ES-I3 (cell line): ENCODE measurements around the gene ICAM5.

Source experiments
- H3K36me3 ChIP-seq: 2 replicates; pipeline ENCODE4 v1.6.1; 2013; ENCODE audit warnings: mild to moderate bottlenecking, low read length, control low read depth, moderate library complexity; ENCODE audit not compliant: insufficient read depth
- H3K4me1 ChIP-seq: 2 replicates; pipeline ENCODE4 v1.6.1; 2013; ENCODE audit warnings: mild to moderate bottlenecking, control low read depth, low read length; ENCODE audit not compliant: insufficient read depth
- H3K9ac ChIP-seq: 2 replicates; pipeline ENCODE4 v1.6.1; 2013; ENCODE audit warnings: low read depth, mild to moderate bottlenecking, low read length, moderate library complexity
- H3K9me3 ChIP-seq: 2 replicates; pipeline ENCODE4 v1.6.1; 2013; ENCODE audit warnings: mild to moderate bottlenecking, low read length, moderate library complexity; ENCODE audit not compliant: control insufficient read depth, insufficient read depth

ICAM5 gene

GRCh38 chr19:10259162-10259905 is 30.4 kb upstream of the ICAM5 start:
- Histone ChIP-seq H3K9ac (no peak overlapping the region), H3K36me3 (peaks cover 5% of the 10 kb centered on the region), H3K4me1 (no peaks in the 10 kb centered on the region), H3K9me3 (no peaks in the 10 kb centered on the region)

GRCh38 chr19:10260141-10260584 is 29.6 kb upstream of the ICAM5 start:
- Histone ChIP-seq H3K9me3 (no peaks in the 10 kb centered on the region), H3K36me3 (peaks cover 4% of the 10 kb centered on the region), H3K4me1 (no peaks in the 10 kb centered on the region), H3K9ac (no peak overlapping the region)

- Histone ChIP-seq H3K9me3 (no peaks in the 10 kb centered on the region), H3K36me3 (peaks cover under 1% of the 10 kb centered on the region; the same call in 1 of the 2 replicates)
Observed at GRCh38 chr19:10262771-10263170, 27.0 kb upstream of the ICAM5 start.

DNA sequence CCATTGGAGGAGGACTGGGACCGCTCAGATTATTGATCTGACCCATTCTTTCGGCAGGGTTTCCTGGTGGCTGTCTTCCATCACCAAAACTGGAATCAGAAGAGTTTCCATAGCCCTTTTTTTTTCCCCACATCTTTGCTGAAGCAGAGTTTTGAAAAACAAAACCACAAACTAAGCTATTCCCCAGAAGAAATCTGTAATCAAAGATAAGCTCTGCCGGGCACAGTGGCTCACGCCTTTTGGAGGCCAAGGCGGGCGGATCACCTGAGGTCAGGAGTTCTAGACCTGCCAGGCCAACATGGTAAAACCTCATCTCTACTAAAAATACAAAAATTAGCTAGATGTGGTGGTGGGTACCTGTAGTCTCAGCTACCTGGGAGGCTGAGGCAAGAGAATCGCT is 23.0 kb upstream of the ICAM5 start:
- H3K4me1 ChIP-seq = peaks cover under 1% of the 10 kb centered on the region; the same call in 1 of the 2 replicates
- no peaks in the 10 kb centered on the region for H3K36me3 ChIP-seq
- H3K9me3 ChIP-seq = no peaks in the 10 kb centered on the region
- H3K9ac ChIP-seq = no peak overlapping the region

More at GRCh38 chr19:10262771-10263170, 27.0 kb upstream of the ICAM5 start:
- Histone ChIP-seq H3K4me1 (no peaks in the 10 kb centered on the region), H3K9ac (no peak overlapping the region)

DNA sequence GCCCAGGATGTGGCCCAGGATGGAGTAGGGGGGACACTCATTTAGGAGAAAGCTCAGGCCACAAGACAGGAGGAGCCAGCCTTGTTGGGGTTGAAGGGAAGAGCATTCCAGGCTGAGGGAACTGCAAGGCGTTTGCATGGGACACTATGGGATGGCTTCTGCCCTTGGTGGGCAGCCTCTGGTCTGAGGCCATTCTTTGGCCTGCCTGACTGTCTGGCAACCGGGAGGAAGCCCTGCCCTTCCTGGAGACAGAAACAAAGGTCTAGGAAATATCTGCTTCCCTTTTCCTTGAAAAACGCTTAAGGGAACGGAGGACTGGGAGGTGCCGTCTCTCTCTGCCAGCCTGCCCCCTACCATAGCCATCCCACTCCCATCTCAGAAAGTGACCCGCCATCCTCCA is 21.7 kb upstream of the ICAM5 start:
- Histone ChIP-seq H3K9ac (no peak overlapping the region), H3K9me3 (no peaks in the 10 kb centered on the region), H3K4me1 (peaks cover 3% of the 10 kb centered on the region; the same call in 1 of the 2 replicates), H3K36me3 (no peaks in the 10 kb centered on the region)

- Histone ChIP-seq H3K9me3 (no peaks in the 10 kb centered on the region), H3K4me1 (peaks cover 3% of the 10 kb centered on the region; the same call in 1 of the 2 replicates), H3K36me3 (no peaks in the 10 kb centered on the region), H3K9ac (peak overlapping the region; percentile 56; the same call in 1 of the 2 replicates)
Observed at GRCh38 chr19:10269333-10270179, 20.2 kb upstream of the ICAM5 start.

DNA sequence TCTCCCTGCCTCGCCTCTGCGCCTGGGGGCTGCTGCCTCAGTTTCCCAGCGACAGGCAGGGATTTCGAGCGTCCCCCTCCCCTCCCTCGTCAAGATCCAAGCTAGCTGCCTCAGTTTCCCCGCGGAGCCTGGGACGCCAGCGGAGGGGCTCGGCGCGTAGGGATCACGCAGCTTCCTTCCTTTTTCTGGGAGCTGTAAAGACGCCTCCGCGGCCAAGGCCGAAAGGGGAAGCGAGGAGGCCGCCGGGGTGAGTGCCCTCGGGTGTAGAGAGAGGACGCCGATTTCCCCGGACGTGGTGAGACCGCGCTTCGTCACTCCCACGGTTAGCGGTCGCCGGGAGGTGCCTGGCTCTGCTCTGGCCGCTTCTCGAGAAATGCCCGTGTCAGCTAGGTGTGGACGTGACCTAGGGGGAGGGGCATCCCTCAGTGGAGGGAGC is 19.6 kb upstream of the ICAM5 start:
- Histone ChIP-seq H3K9ac (peak overlapping the region; percentile 56; the same call in 1 of the 2 replicates), H3K4me1 (peaks cover 3% of the 10 kb centered on the region; the same call in 1 of the 2 replicates), H3K36me3 (no peaks in the 10 kb centered on the region), H3K9me3 (no peaks in the 10 kb centered on the region)

- Histone ChIP-seq H3K9ac (peak within 1 kb of the TSS; percentile 56; the same call in 1 of the 2 replicates), H3K4me1 (peaks cover 3% of the 10 kb centered on the region; the same call in 1 of the 2 replicates), H3K9me3 (no peaks in the 10 kb centered on the region), H3K36me3 (no peaks in the 10 kb centered on the region)
Observed at GRCh38 chr19:10270616-10271394, 18.9 kb upstream of the ICAM5 start, which contains the start of gene ICAM1. Gene ICAM1, plus strand, starts transcription at chr19:10271120. Its CDS starts 40 bp downstream, at chr19:10271160.

DNA sequence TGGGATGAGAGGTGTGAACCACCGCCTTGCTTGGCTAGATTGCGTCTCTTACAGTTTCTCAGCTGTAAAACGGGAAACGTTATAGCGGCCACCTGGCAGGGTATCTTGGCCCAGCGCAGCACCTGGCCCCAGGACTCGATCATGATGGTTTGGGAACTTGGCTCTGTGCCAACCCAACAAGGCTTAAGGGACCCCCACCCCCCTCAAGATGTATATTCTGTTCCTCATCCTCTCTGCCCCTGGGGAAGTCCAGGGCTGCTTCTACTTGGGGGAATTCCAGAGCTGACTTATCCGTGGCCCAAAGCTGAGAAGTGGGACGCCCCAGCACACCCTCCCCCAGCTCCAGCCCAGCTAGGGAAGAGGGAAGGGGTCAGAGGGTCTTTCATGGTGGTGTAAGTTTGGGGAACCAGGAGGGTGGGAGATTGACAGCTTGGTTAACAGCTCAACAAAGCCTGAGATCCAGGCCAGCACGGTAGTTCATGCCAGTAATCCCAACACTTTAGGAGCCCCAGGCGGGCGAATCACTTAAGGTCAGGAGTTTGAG is 18.1 kb upstream of the ICAM5 start:
- H3K9me3 ChIP-seq = no peaks in the 10 kb centered on the region
- H3K9ac ChIP-seq = peak overlapping the region; percentile 56; the same call in 1 of the 2 replicates
- H3K36me3 ChIP-seq = no peaks in the 10 kb centered on the region
- H3K4me1 ChIP-seq = peaks cover 3% of the 10 kb centered on the region; the same call in 1 of the 2 replicates

DNA sequence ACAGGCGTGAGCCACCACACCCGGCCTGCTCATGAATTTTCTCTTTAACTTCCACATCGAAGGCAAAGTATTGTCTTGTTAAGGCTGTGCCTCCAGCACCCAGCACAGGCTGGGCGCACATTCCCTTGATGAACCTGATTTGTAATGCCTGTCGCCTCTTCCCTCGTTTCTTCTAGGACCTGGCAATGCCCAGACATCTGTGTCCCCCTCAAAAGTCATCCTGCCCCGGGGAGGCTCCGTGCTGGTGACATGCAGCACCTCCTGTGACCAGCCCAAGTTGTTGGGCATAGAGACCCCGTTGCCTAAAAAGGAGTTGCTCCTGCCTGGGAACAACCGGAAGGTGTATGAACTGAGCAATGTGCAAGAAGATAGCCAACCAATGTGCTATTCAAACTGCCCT is 15.2 kb upstream of the ICAM5 start:
- Histone ChIP-seq H3K36me3 (no peaks in the 10 kb centered on the region), H3K9me3 (no peaks in the 10 kb centered on the region), H3K4me1 (peaks cover 3% of the 10 kb centered on the region; the same call in 1 of the 2 replicates), H3K9ac (no peak overlapping the region)

GRCh38 chr19:10277795-10278589 is 11.8 kb upstream of the ICAM5 start:
- Histone ChIP-seq H3K36me3 (no peaks in the 10 kb centered on the region), H3K9ac (no peak overlapping the region), H3K4me1 (no peaks in the 10 kb centered on the region; the same call in 1 of the 2 replicates), H3K9me3 (no peaks in the 10 kb centered on the region)

- Histone ChIP-seq H3K4me1 (peaks cover 4% of the 10 kb centered on the region; the same call in 1 of the 2 replicates), H3K36me3 (no peaks in the 10 kb centered on the region), H3K9me3 (no peaks in the 10 kb centered on the region), H3K9ac (no peak overlapping the region)
Observed at GRCh38 chr19:10278935-10279334, 10.8 kb upstream of the ICAM5 start.
